Liver (tissue), 9 donors: ENCODE measurements around the gene LPP. TPM values are rescaled to one million over a fixed set of nuclear protein-coding genes. Genes with fewer than 3 reads are reported as not detected.

Source experiments
- DNase-seq: peaks from one replicate; pipeline ENCODE4 v3.0.0-alpha.2; 2017; ENCODE audit warnings: low spot score
- H3K27ac ChIP-seq, 2 donors: one replicate each; pipeline ENCODE4 v1.7.0; 2013; ENCODE audit warnings: inconsistent platforms in 2 of 2, low read length in 2 of 2, control low read depth in 1 of 2, low read depth in 1 of 2, mild to moderate bottlenecking in 1 of 2
- H3K27me3 ChIP-seq, 4 donors: one replicate each; pipeline versions ENCODE4 v1.6.1 to v1.7.0; 2013; ENCODE audit warnings: low read length in 3 of 4, inconsistent platforms in 1 of 4, mild to moderate bottlenecking in 1 of 4, moderate library complexity in 1 of 4; ENCODE audit not compliant: control insufficient read depth in 4 of 4, insufficient read depth in 4 of 4
- H3K36me3 ChIP-seq, 4 donors: one replicate each; pipeline versions ENCODE4 v1.6.1 to v1.7.0; 2013; ENCODE audit warnings: low read length in 3 of 4, mild to moderate bottlenecking in 3 of 4, low read depth in 1 of 4, moderate library complexity in 1 of 4; ENCODE audit not compliant: control insufficient read depth in 4 of 4, insufficient read depth in 3 of 4
- H3K4me1 ChIP-seq, 4 donors: one replicate each; pipeline versions ENCODE4 v1.6.1 to v1.7.0; 2013; ENCODE audit warnings: low read length in 3 of 4, mild to moderate bottlenecking in 3 of 4, moderate library complexity in 1 of 4; ENCODE audit not compliant: control insufficient read depth in 4 of 4, insufficient read depth in 4 of 4
- H3K4me3 ChIP-seq, 3 donors: one replicate each; pipeline versions ENCODE4 v1.6.1 to v1.7.0; 2013; ENCODE audit warnings: low read length in 3 of 3, control low read depth in 1 of 3, low read depth in 1 of 3, mild to moderate bottlenecking in 1 of 3
- H3K9ac ChIP-seq, 2 donors: one replicate each; pipeline ENCODE4 v1.7.0; 2013; ENCODE audit warnings: low read length in 2 of 2, mild to moderate bottlenecking in 2 of 2, moderate library complexity in 2 of 2, control low read depth in 1 of 2, low read depth in 1 of 2
- H3K9me3 ChIP-seq, 4 donors: one replicate each; pipeline versions ENCODE4 v1.6.1 to v1.7.0; 2013; ENCODE audit warnings: low read length in 3 of 4; ENCODE audit not compliant: control insufficient read depth in 4 of 4
- ATF3 ChIP-seq: IDR thresholded peaks from 2 replicates; pipeline ENCODE4 v1.6.1; 2016; ENCODE audit warnings: antibody characterized with exemption
- CTCF ChIP-seq: fragments of 150-350 bp; IDR thresholded peaks from 2 replicates; pipeline ENCODE4 v1.5.1; 2017; ENCODE audit warnings: improper control_type of control experiment, low read depth, low read length; ENCODE audit not compliant: missing input control
- EGR1 ChIP-seq, 2 donors: IDR thresholded peaks; 2 replicates each; pipeline ENCODE4 v1.6.1; 2016 to 2018; ENCODE audit warnings: antibody characterized with exemption in 2 of 2, low read depth in 2 of 2
- FOXA1 ChIP-seq: IDR thresholded peaks from 2 replicates; pipeline ENCODE4 v1.6.1; 2016; ENCODE audit warnings: antibody characterized with exemption
- FOXA2 ChIP-seq: IDR thresholded peaks from 2 replicates; pipeline ENCODE4 v1.6.1; 2016; ENCODE audit warnings: antibody characterized with exemption
- GABPA ChIP-seq, 2 donors: IDR thresholded peaks in 1 of 2; conservative IDR thresholded peaks in 1 of 2; 2 replicates each; pipeline ENCODE4 v1.6.1; 2016; ENCODE audit warnings: antibody characterized with exemption in 2 of 2, mild to moderate bottlenecking in 1 of 2, moderate library complexity in 1 of 2
- HNF4A ChIP-seq, 2 donors: conservative IDR thresholded peaks; 2 replicates each; pipeline ENCODE4 v1.6.1; 2016; ENCODE audit warnings: antibody characterized with exemption in 2 of 2, mild to moderate bottlenecking in 2 of 2
- HNF4G ChIP-seq: IDR thresholded peaks from 2 replicates; pipeline ENCODE4 v1.6.1; 2016; ENCODE audit warnings: antibody characterized with exemption
- JUND ChIP-seq, 2 donors: IDR thresholded peaks; 2 replicates each; pipeline ENCODE4 v1.6.1; 2016; ENCODE audit warnings: antibody characterized with exemption in 2 of 2
- MAX ChIP-seq: IDR thresholded peaks from 2 replicates; pipeline ENCODE4 v1.6.1; 2016; ENCODE audit warnings: antibody characterized with exemption
- NR2F2 ChIP-seq: IDR thresholded peaks from 2 replicates; pipeline ENCODE4 v1.6.1; 2016; ENCODE audit warnings: antibody characterized with exemption
- RAD21 ChIP-seq, 2 donors: IDR thresholded peaks; 2 replicates each; pipeline ENCODE4 v1.6.1; 2016; ENCODE audit warnings: antibody characterized with exemption in 2 of 2, mild to moderate bottlenecking in 2 of 2
- REST ChIP-seq: IDR thresholded peaks from 2 replicates; pipeline ENCODE4 v1.6.1; 2016; ENCODE audit warnings: antibody characterized with exemption, mild to moderate bottlenecking
- RXRA ChIP-seq, 2 donors: IDR thresholded peaks; 2 replicates each; pipeline ENCODE4 v1.6.1; 2017 to 2018; ENCODE audit warnings: antibody characterized with exemption in 2 of 2, mild to moderate bottlenecking in 1 of 2
- SP1 ChIP-seq: IDR thresholded peaks from 2 replicates; pipeline ENCODE4 v1.6.1; 2018; ENCODE audit warnings: antibody characterized with exemption, mild to moderate bottlenecking
- TAF1 ChIP-seq: conservative IDR thresholded peaks from 2 replicates; pipeline ENCODE4 v1.6.1; 2016; ENCODE audit warnings: antibody characterized with exemption, mild to moderate bottlenecking
- YY1 ChIP-seq: IDR thresholded peaks from 2 replicates; pipeline ENCODE4 v1.6.1; 2016; ENCODE audit warnings: antibody characterized with exemption, mild to moderate bottlenecking
- ZBTB33 ChIP-seq: IDR thresholded peaks from 2 replicates; pipeline ENCODE4 v1.6.1; 2016; ENCODE audit warnings: antibody characterized with exemption
- WGBS: extraction: QIAGEN DNeasy Blood & Tissue Kit; methylation state at CpG from one replicate; pipeline ENCODE4 v1.1.7; 2013; 5-methylcytosine and 5-hydroxymethylcytosine counted together
- polyA plus RNA-seq, 2 donors: library from polyadenylated mRNA; stranded (reverse) in 1 of 2; unstranded in 1 of 2; fragments of 200-250 nt in 1 of 2; fragments of >200 nt in 1 of 2; fragmentation: Nextera tagmentation in 1 of 2; extraction: Ambion mirVana in 1 of 2; gene quantifications; one replicate each; pipeline versions ENCODE4 v1.2.1 to v1.2.3, GENCODE V29; 2013 to 2015
- total RNA-seq, 2 donors: library from RNA; depleted of rRNA; stranded (reverse); fragments of >200 nt; gene quantifications; one replicate each; pipeline ENCODE4 v1.2.3, GENCODE V29; 2014
- donor health status: healthy.
- donor health status: healthy.
- donor health status: healthy.
- donor health status: healthy.
- donor health status: healthy.

LPP gene
- total and polyA plus RNA-seq, 4 donors = 3.3 to 53.7 (median 28.2) TPM

GRCh38 chr3:188505151-188505550, 351.2 kb downstream of the LPP start:
- Histone ChIP-seq H3K27me3 (no peaks in the 10 kb centered on the region), H3K9me3 (no peaks in the 10 kb centered on the region), H3K4me3 (no peak overlapping the region), H3K36me3 (peaks cover 0 to 3% (median 1%) of the 10 kb centered on the region in 4 donors), H3K4me1 (peaks cover 0 to 5% (median 2%) of the 10 kb centered on the region in 4 donors), H3K9ac (no peak overlapping the region), H3K27ac (no peak overlapping the region)
- no peak for TF ChIP-seq SP1
- TF ChIP-seq YY1 = peak; percentile 11
- no peak for TF ChIP-seq REST
- TF ChIP-seq HNF4A (conservative IDR thresholded peaks at IDR 0.05) = no peak
- TF ChIP-seq MAX = no peak
- TF ChIP-seq EGR1 (IDR thresholded peaks at IDR 0.05; ENCODE audit: low read depth in 2 of 2) = no peak
- TF ChIP-seq GABPA (IDR thresholded peaks at IDR 0.05 in 1 of 2, conservative IDR thresholded peaks at IDR 0.05 in 1 of 2) = no peak
- no peak for TF ChIP-seq JUND (IDR thresholded peaks at IDR 0.05)
- no peak for TF ChIP-seq FOXA2
- no peak for TF ChIP-seq ATF3
- no peak for TF ChIP-seq ZBTB33
- peak in 1 of 2 donors; percentile 17 for TF ChIP-seq RAD21 (IDR thresholded peaks at IDR 0.05)
- no peak for TF ChIP-seq TAF1
- TF ChIP-seq HNF4G = no peak
- TF ChIP-seq RXRA (IDR thresholded peaks at IDR 0.05) = no peak
- TF ChIP-seq CTCF = no peak
- no peak for TF ChIP-seq NR2F2
- TF ChIP-seq FOXA1 = no peak
- 57% methylated on average over 3 of the region's 3 CpGs for WGBS
- no peak for DNase-seq
